ENCODE results near the gene CARD9. TPM values are rescaled to one million over a fixed set of nuclear protein-coding genes. Genes with fewer than 3 reads are reported as not detected.

Gene CARD9
- total and polyA plus RNA-seq, 2 of the 8 experiments (the other 6 are each of a cell fraction or from before 2014, with no cell fraction given), result 0.15 to 1.1 TPM

DNA sequence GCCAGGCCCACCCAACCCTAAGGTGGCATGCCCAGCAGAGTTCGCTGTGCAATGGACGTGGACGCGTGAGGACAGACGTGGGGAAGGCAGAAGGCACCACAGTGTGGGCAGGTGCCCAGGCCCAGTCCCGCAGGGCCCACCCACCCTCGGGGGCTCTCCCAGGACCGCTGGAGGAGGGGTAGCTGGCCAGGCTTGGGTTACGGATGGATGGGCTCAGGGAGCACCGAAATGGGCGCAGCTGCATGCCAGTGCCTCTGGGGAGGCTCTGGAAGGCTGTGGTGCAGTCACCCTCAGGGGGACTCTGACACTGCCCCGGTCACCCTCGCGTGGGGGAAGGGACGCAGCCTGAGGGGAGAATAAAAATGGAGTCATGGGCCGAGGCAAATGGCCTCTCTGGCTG, 55.8 kb downstream of the CARD9 start:
- Histone ChIP-seq H3K27me3 (replicated peaks in 1 of 4; ENCODE audit: control insufficient read depth in 3 of 4, extremely low read depth in 1 of 4, insufficient read depth in 3 of 4, low read length in 3 of 4) (no peaks in the 10 kb centered on the region), H3K4me3 (ENCODE audit: extremely low read depth in 1 of 4, insufficient read depth in 2 of 4, low read depth in 3 of 4, low read length in 4 of 4) (no peak overlapping the region), H2BK15ac (ENCODE audit: low read length) (no peak overlapping the region), H3K27ac (ENCODE audit: low read depth, low read length) (no peak overlapping the region), H4K8ac (ENCODE audit: extremely low read depth, insufficient read depth, low read length) (no peak overlapping the region), H3K23me2 (ENCODE audit: low read depth, low read length) (peaks cover 2% of the 10 kb centered on the region; the same call in 1 of the 2 replicates), H4K20me1 (replicated peaks in 1 of 2; ENCODE audit: control insufficient read depth in 1 of 2, insufficient read depth in 2 of 2, low read length in 2 of 2) (no peaks in the 10 kb centered on the region), H2AFZ (ENCODE audit: low read length) (no peak overlapping the region), H3K9me3 (ENCODE audit: insufficient read depth in 2 of 2, low read depth in 1 of 2, low read length in 1 of 2) (peaks cover 13 to 19% of the 10 kb centered on the region in 2 experiments), H3K9ac (replicated peaks in 1 of 4; ENCODE audit: extremely low read depth in 1 of 4, low read depth in 3 of 4, low read length in 3 of 4) (no peak overlapping the region), H3K36me3 (ENCODE audit: control insufficient read depth in 2 of 4, insufficient read depth in 4 of 4, low read length in 3 of 4) (no peaks in the 10 kb centered on the region), H2BK20ac (ENCODE audit: low read length) (no peak overlapping the region), H3K18ac (ENCODE audit: extremely low read depth, low read length) (no peak overlapping the region), H2BK12ac (ENCODE audit: low read depth, low read length) (no peak overlapping the region), H2AK5ac (ENCODE audit: low read depth, low read length) (no peak overlapping the region), H2BK5ac (ENCODE audit: low read depth, low read length) (no peak overlapping the region), H4K91ac (replicated peaks; ENCODE audit: insufficient read length, low read length) (no peak overlapping the region), H3K79me1 (ENCODE audit: low read depth, low read length) (no peaks in the 10 kb centered on the region), H4K5ac (ENCODE audit: insufficient read length, low read depth, low read length) (no peak overlapping the region), H3K4ac (replicated peaks; ENCODE audit: insufficient read length, low read depth, low read length) (no peak overlapping the region), H3K56ac (replicated peaks; ENCODE audit: insufficient read length, low read depth, low read length) (no peak overlapping the region), H3K79me2 (ENCODE audit: control insufficient read depth in 1 of 2, insufficient read depth in 2 of 2, low read length in 2 of 2) (no peaks in the 10 kb centered on the region), H3K14ac (ENCODE audit: insufficient read length) (no peak overlapping the region), H2BK120ac (replicated peaks; ENCODE audit: low read depth, low read length) (no peak overlapping the region), H3K4me1 (replicated peaks in 1 of 4; ENCODE audit: control insufficient read depth in 3 of 4, insufficient read depth in 4 of 4, low read length in 3 of 4) (0 out of 7 replicates have a peak, but pooled peaks cover 0 to 3% (median 0%) of the 10 kb centered on the region in 4 experiments), H3K23ac (ENCODE audit: insufficient read length) (no peak overlapping the region), H3K4me2 (ENCODE audit: insufficient read depth in 1 of 2, low read depth in 2 of 2, low read length in 2 of 2) (no peak overlapping the region)
- 94% methylated on average over 11 of the region's 16 CpGs; no CpG with 5 or more reads in 1 of the 2 experiments for WGBS, 2 experiments (ENCODE audit: extremely low coverage in 1 of 2, insufficient coverage in 1 of 2, insufficient read length in 1 of 2, insufficient replicate concordance in 2 of 2, low coverage in 1 of 2, low lambda C conversion rate in 2 of 2, missing lambda C conversion rate in 1 of 2)
- no peak for TF ChIP-seq SUZ12 (IDR thresholded peaks at IDR 0.05; ENCODE audit: low read length)
- no peak for TF ChIP-seq CREB1 (IDR thresholded peaks at IDR 0.05)
- TF ChIP-seq KDM1A (IDR thresholded peaks at IDR 0.05; ENCODE audit: borderline replicate concordance, low read length), result no peak
- no peak for TF ChIP-seq CHD1 (IDR thresholded peaks at IDR 0.05; ENCODE audit: low read depth, low read length)
- TF ChIP-seq JUND (IDR thresholded peaks at IDR 0.05; ENCODE audit: low read length), result no peak
- TF ChIP-seq RFX5 (IDR thresholded peaks at IDR 0.05; ENCODE audit: borderline replicate concordance, low read depth, low read length), result no peak
- TF ChIP-seq JUN (IDR thresholded peaks at IDR 0.05; ENCODE audit: low read depth, low read length), result no peak
- no peak for TF ChIP-seq PHF8 (conservative IDR thresholded peaks at IDR 0.05; ENCODE audit: low read depth, low read length)
- no peak for TF ChIP-seq FOSL1 (IDR thresholded peaks at IDR 0.05; ENCODE audit: insufficient read depth, low read depth, low read length)
- TF ChIP-seq POU5F1 (IDR thresholded peaks at IDR 0.05; ENCODE audit: low read depth, low read length), result no peak
- no peak for TF ChIP-seq HDAC2 (IDR thresholded peaks at IDR 0.05; ENCODE audit: borderline replicate concordance in 1 of 2, low read depth in 2 of 2, low read length in 2 of 2)
- no peak for TF ChIP-seq TEAD4 (IDR thresholded peaks at IDR 0.05; ENCODE audit: low read depth, low read length)
- TF ChIP-seq SRF (IDR thresholded peaks at IDR 0.05; ENCODE audit: low read depth, low read length), result no peak
- ChIA-PET CTCF (ENCODE audit: partially characterized antibody) (no interaction called here), POLR2A (ENCODE audit: partially characterized antibody) (no interaction called here)
- FAIRE-seq (no peak), DNase-seq (ENCODE audit: low read depth in 1 of 2, low spot score in 2 of 2) (no peak)
